Stimulated activated CD8-positive, alpha-beta memory T cell treated with anti-CD3 and anti-CD28 coated beads, Interleukin-15, amount 100 ng/mL, for 48 hours (primary cell): ENCODE data around the gene TEX2.
"Not testable (repeated sequence)": the region's sequence is repeated elsewhere in the genome, so short reads cannot be mapped to it uniquely, and the experiment has no call there.

Experiments
- DNase-seq, 2 donors: peaks; one replicate each; pipeline ENCODE4 v3.0.0-alpha.2; 2020; ENCODE audit warnings: low read depth in 2 of 2

Gene TEX2

GRCh38 chr17:64240261-64240740, 22.8 kb downstream of the TEX2 start:
- no peak for DNase-seq

- peak; percentile 50 to 51 for DNase-seq
Observed at GRCh38 chr17:64238449-64238848, 24.6 kb downstream of the TEX2 start.

GRCh38 chr17:64236827-64237403, 26.1 kb downstream of the TEX2 start:
- no peak for DNase-seq

- DNase-seq: no peak
Observed at GRCh38 chr17:64234961-64235360, 28.1 kb downstream of the TEX2 start.

GRCh38 chr17:64232466-64233262, 30.4 kb downstream of the TEX2 start:
- no peak for DNase-seq

- DNase-seq: no peak
Observed at GRCh38 chr17:64231567-64232141, 31.4 kb downstream of the TEX2 start.

- DNase-seq: no peak
Observed at GRCh38 chr17:64230791-64231408, 32.2 kb downstream of the TEX2 start.

- DNase-seq: no peak
Observed at GRCh38 chr17:64229815-64230728, 33.0 kb downstream of the TEX2 start.

GRCh38 chr17:64226132-64226531, 36.9 kb downstream of the TEX2 start:
- DNase-seq: no peak

- DNase-seq: no peak
Observed at GRCh38 chr17:64225410-64225809, 37.6 kb downstream of the TEX2 start.

- DNase-seq: no peak
Observed at GRCh38 chr17:64223931-64224629, 39.0 kb downstream of the TEX2 start.

- DNase-seq: no peak
Observed at GRCh38 chr17:64223283-64223682, 39.8 kb downstream of the TEX2 start.

GRCh38 chr17:64221679-64222078, 41.4 kb downstream of the TEX2 start:
- DNase-seq: no peak

- DNase-seq: not testable (repeated sequence)
Observed at GRCh38 chr17:64220604-64221003, 42.5 kb downstream of the TEX2 start.

- DNase-seq: no peak
Observed at GRCh38 chr17:64219571-64219970, 43.5 kb downstream of the TEX2 start.

GRCh38 chr17:64218066-64218465, 45.0 kb downstream of the TEX2 start:
- DNase-seq: peak in 1 of 2 donors; percentile 31

GRCh38 chr17:64217249-64217691, 45.8 kb downstream of the TEX2 start:
- DNase-seq: no peak

- DNase-seq: no peak
Observed at GRCh38 chr17:64216338-64217248, 46.5 kb downstream of the TEX2 start.

- DNase-seq: no peak
Observed at GRCh38 chr17:64216000-64216337, 47.1 kb downstream of the TEX2 start.

- no peak for DNase-seq
Observed at GRCh38 chr17:64214950-64215349, 48.1 kb downstream of the TEX2 start.
